Measurements from ENCODE around the gene AGPAT2. TPM values are rescaled to one million over a fixed set of nuclear protein-coding genes. Genes with fewer than 3 reads are reported as not detected.

The AGPAT2 gene
- total RNA-seq, 1 experiment from 2014 or later: 30.4 TPM

DNA sequence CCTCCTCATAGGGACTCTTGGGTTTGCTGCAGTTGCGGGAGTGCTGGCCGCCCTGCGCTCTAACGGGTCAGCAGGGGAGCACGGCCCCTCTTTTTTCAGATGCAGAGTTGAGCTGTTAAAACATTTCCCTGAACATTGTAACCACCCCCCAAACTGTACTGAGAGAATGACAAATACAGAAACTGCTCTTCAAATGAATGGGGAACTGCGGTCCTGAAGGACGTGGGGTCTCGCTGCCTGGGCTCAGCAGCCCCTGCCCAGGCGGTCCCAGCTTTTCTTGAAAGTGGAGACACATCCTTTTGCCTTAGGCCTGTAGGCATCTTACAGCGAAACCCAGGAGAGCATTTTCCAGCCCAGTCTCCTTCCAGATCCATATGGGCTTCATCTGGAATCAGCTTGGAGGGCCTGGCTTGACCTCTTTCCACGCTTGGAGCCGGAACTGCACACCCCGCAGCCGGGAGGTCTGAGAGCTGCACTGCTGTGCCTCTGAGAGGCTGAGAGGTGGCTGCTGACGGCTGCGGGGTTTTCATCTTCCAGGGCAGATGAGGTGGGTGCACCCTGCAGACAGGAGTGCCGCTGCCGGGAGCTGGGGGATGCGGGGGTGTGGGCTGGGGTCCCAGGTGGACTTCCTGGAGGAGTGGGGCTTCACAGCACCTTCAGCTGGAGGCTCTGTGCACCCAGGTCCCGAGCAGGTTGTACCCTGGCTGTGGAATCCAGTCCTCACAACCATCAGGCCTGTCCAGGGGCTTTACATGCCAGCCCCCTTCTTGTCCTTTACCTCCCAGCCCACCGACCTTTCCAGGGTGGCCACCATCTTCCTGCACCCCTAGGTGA lies 1.2 kb upstream of the AGPAT2 start:
- Mint-ChIP-seq H3K27me3 (ENCODE audit: insufficient read depth, unreplicated experiment) (no peaks in the 10 kb centered on the region), H3K9me3 (ENCODE audit: unreplicated experiment) (no peaks in the 10 kb centered on the region), H3K4me3 (ENCODE audit: unreplicated experiment) (peak overlapping the region; percentile 68), H3K36me3 (ENCODE audit: insufficient read depth, unreplicated experiment) (no peaks in the 10 kb centered on the region), H3K4me1 (ENCODE audit: insufficient read depth, unreplicated experiment) (peaks cover 12% of the 10 kb centered on the region), H3K27ac (ENCODE audit: low read depth, unreplicated experiment) (no peak overlapping the region)
- CTCF ChIA-PET: interaction anchor here (1.1 kb wide), 1 partner anchor 32 kb away, joined by 3 read pairs; no protein-coding TSS in a partner anchor
- TF ChIP-seq, protein P1, sequence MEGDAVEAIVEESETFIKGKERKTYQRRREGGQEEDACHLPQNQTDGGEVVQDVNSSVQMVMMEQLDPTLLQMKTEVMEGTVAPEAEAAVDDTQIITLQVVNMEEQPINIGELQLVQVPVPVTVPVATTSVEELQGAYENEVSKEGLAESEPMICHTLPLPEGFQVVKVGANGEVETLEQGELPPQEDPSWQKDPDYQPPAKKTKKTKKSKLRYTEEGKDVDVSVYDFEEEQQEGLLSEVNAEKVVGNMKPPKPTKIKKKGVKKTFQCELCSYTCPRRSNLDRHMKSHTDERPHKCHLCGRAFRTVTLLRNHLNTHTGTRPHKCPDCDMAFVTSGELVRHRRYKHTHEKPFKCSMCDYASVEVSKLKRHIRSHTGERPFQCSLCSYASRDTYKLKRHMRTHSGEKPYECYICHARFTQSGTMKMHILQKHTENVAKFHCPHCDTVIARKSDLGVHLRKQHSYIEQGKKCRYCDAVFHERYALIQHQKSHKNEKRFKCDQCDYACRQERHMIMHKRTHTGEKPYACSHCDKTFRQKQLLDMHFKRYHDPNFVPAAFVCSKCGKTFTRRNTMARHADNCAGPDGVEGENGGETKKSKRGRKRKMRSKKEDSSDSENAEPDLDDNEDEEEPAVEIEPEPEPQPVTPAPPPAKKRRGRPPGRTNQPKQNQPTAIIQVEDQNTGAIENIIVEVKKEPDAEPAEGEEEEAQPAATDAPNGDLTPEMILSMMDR (IDR thresholded peaks at IDR 0.05; ENCODE audit: unreplicated experiment): no peak
- intact Hi-C loops (cut with micrococcal nuclease): no loop called here
- POLR2A ChIA-PET: no interaction called here
- no TSS peak for BruUV-seq (replicated peaks)
- DNase-seq (ENCODE audit: unreplicated experiment): no peak

DNA sequence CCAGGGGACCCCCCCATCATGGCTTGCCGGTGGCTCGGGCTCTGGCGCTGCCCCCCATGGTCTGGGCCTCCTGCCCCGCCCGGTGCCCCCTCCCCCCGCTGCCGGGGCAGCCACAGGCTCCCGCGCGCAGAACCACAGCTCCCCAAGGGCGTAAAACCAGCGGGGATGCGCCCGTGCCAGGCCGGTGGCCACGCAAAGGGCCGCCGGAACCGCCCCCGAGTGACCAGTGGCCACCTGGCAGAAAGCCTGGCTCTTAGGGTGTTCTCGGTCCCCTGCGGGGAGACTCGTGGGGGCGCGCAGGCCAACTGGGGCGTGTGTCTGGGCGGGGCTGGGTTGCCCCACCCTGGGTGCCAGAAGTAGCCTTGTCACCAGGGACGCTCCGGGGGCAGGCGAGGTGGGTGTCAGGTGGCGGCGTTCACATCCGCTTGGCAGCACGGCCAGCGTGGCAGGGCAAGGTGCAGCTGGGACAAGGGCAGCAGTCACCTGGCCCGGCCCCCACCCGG lies 515 bp upstream of the AGPAT2 start:
- H3K9me3 Mint-ChIP-seq (ENCODE audit: unreplicated experiment): no peaks in the 10 kb centered on the region
- ChIA-PET CTCF (no interaction called here), POLR2A (interaction anchor here (0.6 kb wide), 1 partner anchor 1209 kb away, joined by 3 read pairs; no protein-coding TSS in a partner anchor)
- no peaks in the 10 kb centered on the region for H3K36me3 Mint-ChIP-seq (ENCODE audit: insufficient read depth, unreplicated experiment)
- no TSS peak for BruUV-seq (replicated peaks)
- no peak overlapping the region for H3K27ac Mint-ChIP-seq (ENCODE audit: low read depth, unreplicated experiment)
- intact Hi-C loops (cut with micrococcal nuclease): no loop called here
- peak overlapping the region; percentile 68 for H3K4me3 Mint-ChIP-seq (ENCODE audit: unreplicated experiment)
- H3K4me1 Mint-ChIP-seq (ENCODE audit: insufficient read depth, unreplicated experiment): peaks cover 4% of the 10 kb centered on the region
- no peaks in the 10 kb centered on the region for H3K27me3 Mint-ChIP-seq (ENCODE audit: insufficient read depth, unreplicated experiment)
- DNase-seq (ENCODE audit: unreplicated experiment): no peak
- TF ChIP-seq, protein P1 (IDR thresholded peaks at IDR 0.05; ENCODE audit: unreplicated experiment): no peak

DNA sequence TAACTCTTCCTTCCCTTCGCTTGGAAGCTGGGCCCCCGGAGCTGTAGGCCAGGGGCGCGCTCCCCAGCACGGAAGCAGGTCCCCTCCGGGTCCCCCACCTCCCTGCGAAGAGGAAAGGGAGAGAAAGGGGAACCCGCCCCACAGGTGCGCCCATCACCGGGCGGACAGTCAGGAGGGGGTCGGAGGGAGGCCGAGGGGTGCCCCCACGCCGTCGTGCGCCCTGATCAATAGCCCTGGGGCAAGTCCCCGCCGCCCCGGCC lies 793 bp downstream of the AGPAT2 start:
- CTCF ChIA-PET: interaction anchor here (0.5 kb wide), 1 partner anchor 454 kb away, joined by 4 read pairs; no protein-coding TSS in a partner anchor

More for the DNA sequence above, 793 bp downstream of the AGPAT2 start:
- no peaks in the 10 kb centered on the region for H3K27me3 Mint-ChIP-seq (ENCODE audit: insufficient read depth, unreplicated experiment)
- no peak overlapping the region for H3K27ac Mint-ChIP-seq (ENCODE audit: low read depth, unreplicated experiment)
- peaks cover 4% of the 10 kb centered on the region for H3K4me1 Mint-ChIP-seq (ENCODE audit: insufficient read depth, unreplicated experiment)
- DNase-seq (ENCODE audit: unreplicated experiment): no peak
- intact Hi-C loops (cut with micrococcal nuclease): no loop called here
- peak overlapping the region; percentile 68 for H3K4me3 Mint-ChIP-seq (ENCODE audit: unreplicated experiment)
- H3K9me3 Mint-ChIP-seq (ENCODE audit: unreplicated experiment): no peaks in the 10 kb centered on the region
- BruUV-seq (replicated peaks): no TSS peak
- POLR2A ChIA-PET: interaction anchor here (0.7 to 1.1 kb wide), 5 partner anchors 9 to 344 kb away, joined by 3 to 4 read pairs (median 3); no protein-coding TSS in a partner anchor
- H3K36me3 Mint-ChIP-seq (ENCODE audit: insufficient read depth, unreplicated experiment): no peaks in the 10 kb centered on the region
- TF ChIP-seq, protein P1 (IDR thresholded peaks at IDR 0.05; ENCODE audit: unreplicated experiment): no peak

Data from MCF 10A (cell line).